HepG2 (cell line): ENCODE results near the gene NEK3. TPM values are rescaled to one million over a fixed set of nuclear protein-coding genes. Genes with fewer than 3 reads are reported as not detected.
A peak's percentile ranks its signal among the peaks of the same experiment; 100 is the strongest.

Experiments
- ATM ChIP-seq: fragments of 450-650 bp; IDR thresholded peaks from 2 replicates; pipeline ENCODE4 v1.7.1; 2017; ENCODE audit warnings: mild to moderate bottlenecking, borderline replicate concordance
- HNF4G ChIP-seq, 2 experiments: sonication (generic) in 1 of 2; formaldehyde crosslinking in 1 of 2; IDR thresholded peaks; 2 replicates each; pipeline versions ENCODE4 v1.4.0 to v1.6.1; 2011 to 2020; ENCODE audit warnings: borderline replicate concordance in 2 of 2, low read depth in 2 of 2, mild to moderate bottlenecking in 2 of 2, low read length in 1 of 2, missing genetic modification reagents in 1 of 2, moderate library complexity in 1 of 2
- HOXA5 ChIP-seq: sonication (generic); formaldehyde crosslinking; IDR thresholded peaks from 2 replicates; pipeline ENCODE4 v1.4.0; 2020; ENCODE audit warnings: missing genetic modification reagents
- PITX1 ChIP-seq: sonication (generic); formaldehyde crosslinking; IDR thresholded peaks from 2 replicates; pipeline ENCODE4 v1.5.1; 2020; ENCODE audit warnings: mild to moderate bottlenecking, missing genetic modification reagents
- PRPF4 ChIP-seq: fragments of 200-400 bp; formaldehyde crosslinking; IDR thresholded peaks from 2 replicates; pipeline ENCODE4 v1.6.1; 2016; ENCODE audit warnings: low read length, low read depth; ENCODE audit not compliant: poor library complexity, severe bottlenecking
- RBM39 ChIP-seq: fragments of 200-400 bp; formaldehyde crosslinking; IDR thresholded peaks from one replicate; pipeline ENCODE4 v1.6.1; 2018; ENCODE audit warnings: antibody characterized with exemption, mild to moderate bottlenecking, low read depth, low read length; ENCODE audit not compliant: poor library complexity, severe bottlenecking
- REST ChIP-seq, 2 experiments: IDR thresholded peaks; 2 replicates each; pipeline ENCODE4 v1.6.1; 2011 to 2012; ENCODE audit warnings: low read length in 2 of 2, borderline replicate concordance in 1 of 2, low read depth in 1 of 2, mild to moderate bottlenecking in 1 of 2, moderate library complexity in 1 of 2
- RFXAP ChIP-seq: sonication (generic); formaldehyde crosslinking; IDR thresholded peaks from 2 replicates; pipeline ENCODE4 v1.4.0; 2020; ENCODE audit warnings: missing genetic modification reagents, borderline replicate concordance
- SP2 ChIP-seq: sonication (generic); formaldehyde crosslinking; IDR thresholded peaks from 2 replicates; pipeline ENCODE4 v1.5.1; 2020; ENCODE audit warnings: mild to moderate bottlenecking, missing genetic modification reagents
- TOE1 ChIP-seq: sonication (generic); formaldehyde crosslinking; IDR thresholded peaks from 2 replicates; pipeline ENCODE4 v1.4.0; 2020; ENCODE audit warnings: mild to moderate bottlenecking, missing genetic modification reagents
- TSC22D2 ChIP-seq: sonication (generic); formaldehyde crosslinking; IDR thresholded peaks from 2 replicates; pipeline ENCODE4 v1.5.1; 2020; ENCODE audit warnings: missing genetic modification reagents, mild to moderate bottlenecking, borderline replicate concordance
- ZBTB25 ChIP-seq: IDR thresholded peaks from 2 replicates; pipeline ENCODE4 v1.6.1; 2018; ENCODE audit warnings: missing genetic modification reagents
- ZNF264 ChIP-seq: sonication (generic); formaldehyde crosslinking; IDR thresholded peaks from 2 replicates; pipeline ENCODE4 v1.4.0; 2020; ENCODE audit warnings: missing genetic modification reagents
- polyA plus RNA-seq, 8 experiments: library from polyadenylated mRNA; depleted of rRNA in 3 of 8; stranded (reverse) in 7 of 8; unstranded in 1 of 8; fragments of >200 nt; fragmentation: Illumina TruSeq in 4 of 8; extraction: Trizol in 4 of 8; gene quantifications; 2 replicates each; pipeline versions ENCODE4 v1.2.1 to v1.2.3, GENCODE V29; 2011 to 2016; ENCODE audit warnings: low read depth in 4 of 8, missing spikeins in 1 of 8, mixed read lengths in 1 of 8; ENCODE audit not compliant: insufficient read depth in 1 of 8
- total RNA-seq, 5 experiments: library from RNA; depleted of rRNA; stranded (reverse); fragments of >200 nt; fragmentation: Illumina TruSeq; extraction: Trizol; gene quantifications; 2 replicates each; pipeline ENCODE4 v1.2.3, GENCODE V29; 2016; ENCODE audit warnings: low read depth in 1 of 5
- TF ChIP-seq, protein P1 (sequence below): sonication (generic); formaldehyde crosslinking; IDR thresholded peaks from 2 replicates; pipeline ENCODE4 v1.5.1; 2020; ENCODE audit warnings: missing genetic modification reagents, mild to moderate bottlenecking, borderline replicate concordance
- TF ChIP-seq, protein P2 (sequence below): IDR thresholded peaks from 2 replicates; pipeline ENCODE4 v1.6.1; 2012; ENCODE audit warnings: low read length, improper control_type of control experiment

The NEK3 gene
- total and polyA plus RNA-seq, 2 of the 13 experiments (the other 11 are each of a cell fraction or from before 2014, with no cell fraction given) = 36.7 to 68.2 TPM

DNA sequence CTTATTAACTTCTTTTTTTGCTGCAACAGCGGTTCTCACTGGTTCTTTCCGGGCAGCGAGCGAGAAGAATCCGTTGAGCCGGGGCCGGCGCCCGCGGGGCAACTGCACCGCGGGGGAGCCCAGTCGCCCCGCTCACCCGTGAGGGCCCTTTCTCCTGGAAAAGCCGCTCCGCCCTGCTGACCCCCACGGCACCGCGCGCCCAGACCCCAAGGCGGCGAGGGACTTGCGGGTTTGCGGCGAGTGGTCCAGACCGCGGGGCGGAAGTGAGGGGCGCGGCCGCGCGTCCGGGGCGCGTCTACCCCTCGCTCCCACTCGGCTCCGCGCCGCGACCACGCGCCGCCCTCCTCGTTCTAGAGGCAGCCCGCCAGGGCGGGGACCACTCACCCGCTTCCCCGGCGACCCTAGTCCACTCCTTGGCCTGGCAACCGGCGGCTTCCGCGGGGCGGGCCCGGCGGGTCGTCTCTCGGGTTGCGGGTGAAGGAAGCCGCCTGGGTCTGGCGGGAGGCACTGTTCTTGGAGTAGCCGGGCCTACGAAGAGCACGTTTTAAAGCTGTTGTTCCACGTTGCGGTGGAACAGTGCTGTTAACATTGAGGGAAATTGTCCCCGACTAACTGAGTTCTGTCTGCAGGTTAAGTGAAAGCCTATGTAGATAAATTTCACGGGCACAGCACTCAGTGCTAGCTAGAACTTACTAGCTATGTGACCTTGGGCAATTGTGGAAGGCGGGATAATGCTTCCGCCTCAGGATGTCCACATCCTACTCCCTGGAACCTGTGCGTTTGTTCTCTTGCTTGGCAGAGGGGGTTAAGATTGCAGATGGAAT lies at the start of gene NEK3 (continued):
- TF ChIP-seq RFXAP (CRISPR knock-in tag) (peak; percentile 65; the same call in 1 of the 2 replicates), RBM39 (peak; percentile 52), PITX1 (CRISPR knock-in tag) (peak; percentile 19; the same call in 1 of the 2 replicates), REST (IDR thresholded peaks at IDR 0.05; ENCODE audit: borderline replicate concordance in 1 of 2, low read depth in 1 of 2, low read length in 2 of 2) (0 out of 4 replicates have a peak, but pooled peaks of 1 of the 2 experiments have one; percentile 4), SP2 (CRISPR knock-in tag) (no peak), PRPF4 (no peak), TSC22D2 (CRISPR knock-in tag) (no peak), ZBTB25 (peak; percentile 44; the same call in 1 of the 2 replicates), TOE1 (no peak; the same call in 1 of the 2 replicates), HOXA5 (CRISPR knock-in tag) (peak; percentile 71), HNF4G (IDR thresholded peaks at IDR 0.05; ENCODE audit: borderline replicate concordance, low read depth, low read length) (no peak), HNF4G (CRISPR knock-in tag; IDR thresholded peaks at IDR 0.05; ENCODE audit: borderline replicate concordance, low read depth) (no peak), ZNF264 (CRISPR knock-in tag) (peak; percentile 89), ATM (no peak)
- TF ChIP-seq, protein P1, sequence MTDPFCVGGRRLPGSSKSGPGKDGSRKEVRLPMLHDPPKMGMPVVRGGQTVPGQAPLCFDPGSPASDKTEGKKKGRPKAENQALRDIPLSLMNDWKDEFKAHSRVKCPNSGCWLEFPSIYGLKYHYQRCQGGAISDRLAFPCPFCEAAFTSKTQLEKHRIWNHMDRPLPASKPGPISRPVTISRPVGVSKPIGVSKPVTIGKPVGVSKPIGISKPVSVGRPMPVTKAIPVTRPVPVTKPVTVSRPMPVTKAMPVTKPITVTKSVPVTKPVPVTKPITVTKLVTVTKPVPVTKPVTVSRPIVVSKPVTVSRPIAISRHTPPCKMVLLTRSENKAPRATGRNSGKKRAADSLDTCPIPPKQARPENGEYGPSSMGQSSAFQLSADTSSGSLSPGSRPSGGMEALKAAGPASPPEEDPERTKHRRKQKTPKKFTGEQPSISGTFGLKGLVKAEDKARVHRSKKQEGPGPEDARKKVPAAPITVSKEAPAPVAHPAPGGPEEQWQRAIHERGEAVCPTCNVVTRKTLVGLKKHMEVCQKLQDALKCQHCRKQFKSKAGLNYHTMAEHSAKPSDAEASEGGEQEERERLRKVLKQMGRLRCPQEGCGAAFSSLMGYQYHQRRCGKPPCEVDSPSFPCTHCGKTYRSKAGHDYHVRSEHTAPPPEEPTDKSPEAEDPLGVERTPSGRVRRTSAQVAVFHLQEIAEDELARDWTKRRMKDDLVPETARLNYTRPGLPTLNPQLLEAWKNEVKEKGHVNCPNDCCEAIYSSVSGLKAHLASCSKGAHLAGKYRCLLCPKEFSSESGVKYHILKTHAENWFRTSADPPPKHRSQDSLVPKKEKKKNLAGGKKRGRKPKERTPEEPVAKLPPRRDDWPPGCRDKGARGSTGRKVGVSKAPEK = no peak
- TF ChIP-seq, protein P2, sequence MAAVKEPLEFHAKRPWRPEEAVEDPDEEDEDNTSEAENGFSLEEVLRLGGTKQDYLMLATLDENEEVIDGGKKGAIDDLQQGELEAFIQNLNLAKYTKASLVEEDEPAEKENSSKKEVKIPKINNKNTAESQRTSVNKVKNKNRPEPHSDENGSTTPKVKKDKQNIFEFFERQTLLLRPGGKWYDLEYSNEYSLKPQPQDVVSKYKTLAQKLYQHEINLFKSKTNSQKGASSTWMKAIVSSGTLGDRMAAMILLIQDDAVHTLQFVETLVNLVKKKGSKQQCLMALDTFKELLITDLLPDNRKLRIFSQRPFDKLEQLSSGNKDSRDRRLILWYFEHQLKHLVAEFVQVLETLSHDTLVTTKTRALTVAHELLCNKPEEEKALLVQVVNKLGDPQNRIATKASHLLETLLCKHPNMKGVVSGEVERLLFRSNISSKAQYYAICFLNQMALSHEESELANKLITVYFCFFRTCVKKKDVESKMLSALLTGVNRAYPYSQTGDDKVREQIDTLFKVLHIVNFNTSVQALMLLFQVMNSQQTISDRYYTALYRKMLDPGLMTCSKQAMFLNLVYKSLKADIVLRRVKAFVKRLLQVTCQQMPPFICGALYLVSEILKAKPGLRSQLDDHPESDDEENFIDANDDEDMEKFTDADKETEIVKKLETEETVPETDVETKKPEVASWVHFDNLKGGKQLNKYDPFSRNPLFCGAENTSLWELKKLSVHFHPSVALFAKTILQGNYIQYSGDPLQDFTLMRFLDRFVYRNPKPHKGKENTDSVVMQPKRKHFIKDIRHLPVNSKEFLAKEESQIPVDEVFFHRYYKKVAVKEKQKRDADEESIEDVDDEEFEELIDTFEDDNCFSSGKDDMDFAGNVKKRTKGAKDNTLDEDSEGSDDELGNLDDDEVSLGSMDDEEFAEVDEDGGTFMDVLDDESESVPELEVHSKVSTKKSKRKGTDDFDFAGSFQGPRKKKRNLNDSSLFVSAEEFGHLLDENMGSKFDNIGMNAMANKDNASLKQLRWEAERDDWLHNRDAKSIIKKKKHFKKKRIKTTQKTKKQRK = no peak
